ENCODE measurements around the gene COL23A1. TPM values are rescaled to one million over a fixed set of nuclear protein-coding genes. Genes with fewer than 3 reads are reported as not detected.
A peak's percentile ranks its signal among the peaks of the same experiment; 100 is the strongest.

Gene COL23A1
- total and polyA plus RNA-seq, 2 donors (not counting 1 experiment from before 2014, with no cell fraction given) = not detected

GRCh38 chr5:178551059-178551458 lies 39.1 kb downstream of the COL23A1 start:
- Histone ChIP-seq H3K79me2 (ENCODE audit: control insufficient read depth, insufficient read depth, low read length) (no peaks in the 10 kb centered on the region), H3K36me3 (ENCODE audit: control insufficient read depth, insufficient read depth, low read length) (no peaks in the 10 kb centered on the region), H3K4me3 (replicated peaks in 1 of 4; ENCODE audit: control extremely low read depth in 1 of 4, insufficient read depth in 1 of 4, low read depth in 3 of 4, low read length in 4 of 4) (no peak overlapping the region), H3K27ac (ENCODE audit: insufficient read depth, low read length) (no peak overlapping the region), H2AFZ (ENCODE audit: low read length) (no peak overlapping the region), H3K9ac (ENCODE audit: insufficient read depth, low read length) (no peak overlapping the region), H3K4me1 (ENCODE audit: control insufficient read depth, extremely low read depth, insufficient read depth, low read length) (no peaks in the 10 kb centered on the region), H4K20me1 (ENCODE audit: control insufficient read depth, extremely low read depth, insufficient read depth, low read length) (no peaks in the 10 kb centered on the region), H3K9me3 (ENCODE audit: control insufficient read depth, insufficient read depth, low read depth, low read length) (no peaks in the 10 kb centered on the region), H3K4me2 (ENCODE audit: extremely low read depth, insufficient read depth, low read length) (no peak overlapping the region), H3K27me3 (ENCODE audit: control insufficient read depth, insufficient read depth, low read length) (no peaks in the 10 kb centered on the region)
- TF ChIP-seq CTCF (conservative IDR thresholded peaks at IDR 0.05 in 1 of 2, IDR thresholded peaks at IDR 0.05 in 1 of 2; ENCODE audit: low read depth in 1 of 2, low read length in 2 of 2) (peak; percentile 22 to 47), EZH2 (IDR thresholded peaks at IDR 0.05; ENCODE audit: low read length, missing control alignments) (no peak)
- peak; percentile 7 to 57 for DNase-seq (ENCODE audit: low read depth in 2 of 2)

GRCh38 chr5:178548746-178549145 lies 41.4 kb downstream of the COL23A1 start:
- TF ChIP-seq EZH2 (IDR thresholded peaks at IDR 0.05; ENCODE audit: low read length, missing control alignments) (no peak), CTCF (conservative IDR thresholded peaks at IDR 0.05 in 1 of 2, IDR thresholded peaks at IDR 0.05 in 1 of 2; ENCODE audit: low read depth in 1 of 2, low read length in 2 of 2) (no peak)
- H3K36me3 ChIP-seq (ENCODE audit: control insufficient read depth, insufficient read depth, low read length) = no peaks in the 10 kb centered on the region
- H4K20me1 ChIP-seq (ENCODE audit: control insufficient read depth, extremely low read depth, insufficient read depth, low read length) = no peaks in the 10 kb centered on the region
- DNase-seq (ENCODE audit: low read depth in 2 of 2) = peak in 1 of 2 donors; percentile 7
- no peaks in the 10 kb centered on the region for H3K9me3 ChIP-seq (ENCODE audit: control insufficient read depth, insufficient read depth, low read depth, low read length)
- no peaks in the 10 kb centered on the region for H3K4me1 ChIP-seq (ENCODE audit: control insufficient read depth, extremely low read depth, insufficient read depth, low read length)
- H3K4me2 ChIP-seq (ENCODE audit: extremely low read depth, insufficient read depth, low read length) = no peak overlapping the region
- H3K27me3 ChIP-seq (ENCODE audit: control insufficient read depth, insufficient read depth, low read length) = no peaks in the 10 kb centered on the region
- no peaks in the 10 kb centered on the region for H3K79me2 ChIP-seq (ENCODE audit: control insufficient read depth, insufficient read depth, low read length)
- H3K9ac ChIP-seq (ENCODE audit: insufficient read depth, low read length) = no peak overlapping the region
- H3K27ac ChIP-seq (ENCODE audit: insufficient read depth, low read length) = no peak overlapping the region
- no peak overlapping the region for H2AFZ ChIP-seq (ENCODE audit: low read length)
- no peak overlapping the region for H3K4me3 ChIP-seq (replicated peaks in 1 of 4; ENCODE audit: control extremely low read depth in 1 of 4, insufficient read depth in 1 of 4, low read depth in 3 of 4, low read length in 4 of 4)

- no peaks in the 10 kb centered on the region for H3K79me2 ChIP-seq (ENCODE audit: control insufficient read depth, insufficient read depth, low read length)
- no peak overlapping the region for H2AFZ ChIP-seq (ENCODE audit: low read length)
- no peaks in the 10 kb centered on the region for H3K9me3 ChIP-seq (ENCODE audit: control insufficient read depth, insufficient read depth, low read depth, low read length)
- no peak overlapping the region for H3K27ac ChIP-seq (ENCODE audit: insufficient read depth, low read length)
- no peak overlapping the region for H3K4me3 ChIP-seq (replicated peaks in 1 of 4; ENCODE audit: control extremely low read depth in 1 of 4, insufficient read depth in 1 of 4, low read depth in 3 of 4, low read length in 4 of 4)
- TF ChIP-seq EZH2 (IDR thresholded peaks at IDR 0.05; ENCODE audit: low read length, missing control alignments) = no peak
- no peak for TF ChIP-seq CTCF (conservative IDR thresholded peaks at IDR 0.05 in 1 of 2, IDR thresholded peaks at IDR 0.05 in 1 of 2; ENCODE audit: low read depth in 1 of 2, low read length in 2 of 2)
- H3K4me2 ChIP-seq (ENCODE audit: extremely low read depth, insufficient read depth, low read length) = no peak overlapping the region
- no peaks in the 10 kb centered on the region for H4K20me1 ChIP-seq (ENCODE audit: control insufficient read depth, extremely low read depth, insufficient read depth, low read length)
- no peaks in the 10 kb centered on the region for H3K4me1 ChIP-seq (ENCODE audit: control insufficient read depth, extremely low read depth, insufficient read depth, low read length)
- no peaks in the 10 kb centered on the region for H3K27me3 ChIP-seq (ENCODE audit: control insufficient read depth, insufficient read depth, low read length)
- no peak overlapping the region for H3K9ac ChIP-seq (ENCODE audit: insufficient read depth, low read length)
- H3K36me3 ChIP-seq (ENCODE audit: control insufficient read depth, insufficient read depth, low read length) = no peaks in the 10 kb centered on the region
- DNase-seq (ENCODE audit: low read depth in 2 of 2) = no peak
These were observed 42.3 kb downstream of the COL23A1 start for GRCh38 chr5:178547753-178548415.

Measured in fibroblast of lung (primary cell).